GM21786 (cell line): ENCODE measurements around the gene LALBA.
"Not testable (repeated sequence)": the region's sequence is repeated elsewhere in the genome, so short reads cannot be mapped to it uniquely, and the experiment has no call there.

Source experiments
- ATAC-seq: cut with Tn5 transposase; IDR thresholded peaks from one replicate; pipeline ENCODE4 v1.9.1; 2021; ENCODE audit not compliant: unreplicated experiment

Gene LALBA

DNA sequence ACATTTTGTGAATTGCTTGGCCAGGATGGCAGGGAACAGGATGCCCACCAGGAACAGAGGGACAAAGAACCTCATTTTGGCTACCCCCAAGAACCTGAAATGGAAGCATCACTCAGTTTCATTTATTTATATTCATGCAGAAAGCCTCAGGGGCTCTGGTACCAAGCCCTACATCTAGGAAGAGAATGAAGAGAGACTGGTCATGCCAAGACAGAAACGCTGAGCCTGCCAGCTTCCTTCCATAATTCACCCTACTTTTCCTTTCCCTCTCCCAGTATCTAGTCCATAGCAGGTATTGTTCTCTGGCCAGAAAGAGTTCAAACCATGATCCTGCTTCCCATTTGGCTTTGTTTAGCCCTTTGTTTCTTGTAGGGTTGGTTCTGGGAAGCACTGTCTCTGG lies at the start of gene LALBA:
Gene LALBA (minus strand): TSS at position 101 of the 400 bp plus-strand sequence. CDS start 26 bp downstream, at position 75.
- ATAC-seq = no peak

DNA sequence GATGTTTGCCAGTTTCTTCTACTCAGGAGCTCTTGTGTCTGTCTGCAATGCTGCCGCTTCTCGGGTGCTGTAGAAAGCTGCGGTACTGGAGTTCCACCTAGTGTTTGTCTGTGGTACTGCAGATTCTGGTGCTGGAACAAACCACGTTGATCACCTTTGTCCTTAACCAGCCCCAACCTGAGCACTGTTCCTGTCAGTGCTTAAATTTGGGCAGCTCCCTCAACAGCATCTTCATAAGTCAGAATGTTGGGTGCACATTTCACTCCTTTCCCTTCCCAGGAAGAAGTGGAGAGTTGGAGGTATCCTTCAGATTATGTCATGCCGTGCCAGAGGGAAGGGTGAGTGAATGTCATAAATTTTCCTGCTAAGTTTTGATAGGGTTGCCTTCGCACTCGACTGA lies 48.7 kb upstream of the LALBA start:
- no peak for ATAC-seq

DNA sequence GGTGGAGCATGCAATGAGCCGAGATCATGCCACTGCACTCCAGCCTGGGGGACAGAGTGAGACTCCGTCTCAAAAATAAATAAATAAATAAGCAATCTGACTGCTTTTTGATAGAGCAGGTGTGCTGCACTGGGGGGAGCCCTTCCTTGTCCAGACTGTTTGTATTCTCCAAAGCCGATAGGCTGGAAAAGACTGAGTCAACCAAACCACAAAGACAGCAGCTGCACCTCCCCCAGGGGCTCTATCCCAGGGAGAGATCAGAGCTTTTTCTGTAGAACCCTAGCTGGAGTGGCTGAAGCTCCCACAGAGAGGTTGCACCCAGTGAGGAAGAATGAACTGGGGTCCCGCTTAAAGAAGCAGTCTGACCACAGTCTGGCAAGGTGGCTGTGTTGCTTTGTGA lies 45.8 kb upstream of the LALBA start:
- ATAC-seq = no peak

DNA sequence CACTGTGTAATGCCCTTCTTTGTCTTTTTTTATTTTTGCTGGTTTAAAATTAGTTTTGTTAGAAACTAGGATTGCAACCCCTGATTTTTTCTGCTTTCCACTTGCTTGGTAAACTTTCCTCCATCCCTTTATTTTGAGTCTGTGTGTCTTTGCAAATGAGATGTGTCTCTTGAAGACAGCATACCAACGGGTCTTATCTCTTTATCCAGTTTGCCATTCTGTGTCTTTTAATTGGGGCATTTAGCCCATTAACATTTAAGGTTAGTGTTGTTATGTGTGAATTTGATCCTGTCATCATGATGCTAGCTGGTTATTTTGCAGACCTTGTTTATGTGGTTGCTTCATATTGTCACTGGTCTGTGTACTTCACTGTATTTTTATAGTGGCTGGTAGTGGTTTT lies 43.5 kb upstream of the LALBA start:
- ATAC-seq = no peak

DNA sequence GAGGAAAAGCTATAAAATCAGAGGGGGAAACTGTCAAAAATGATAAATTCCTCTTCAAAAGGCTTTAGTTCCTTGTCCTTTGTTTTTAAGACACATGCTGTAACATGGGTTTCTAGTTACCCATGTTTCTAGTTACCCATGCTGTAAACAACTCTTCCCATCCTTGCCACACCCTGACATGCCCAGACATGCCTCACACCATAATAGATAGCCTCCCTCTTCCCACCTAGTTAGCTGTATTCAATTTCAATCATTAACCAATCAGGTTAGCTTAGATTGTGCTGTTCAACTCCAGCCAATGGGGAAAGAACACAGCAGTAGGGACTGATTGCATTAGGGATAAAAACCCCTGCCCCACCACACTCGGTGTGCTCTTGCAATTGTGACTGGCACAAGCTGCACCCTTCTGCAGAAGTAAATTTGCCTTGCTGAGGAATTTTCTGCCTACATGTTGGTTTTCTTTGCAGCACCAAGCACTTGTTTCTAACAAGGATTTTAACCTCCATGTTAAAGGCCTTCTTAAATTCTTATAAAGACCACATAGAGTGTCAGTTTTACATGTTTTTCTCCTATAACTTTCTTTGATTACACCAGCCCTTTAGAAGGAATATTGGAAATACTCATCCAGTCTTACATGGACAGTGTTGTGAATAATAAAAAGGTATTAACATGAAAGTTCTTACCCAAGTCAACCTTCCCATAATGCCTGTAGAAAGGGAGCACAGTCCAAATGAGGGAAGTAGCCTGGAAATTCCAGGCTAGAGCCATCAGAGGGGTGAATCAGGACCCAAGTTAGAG lies 32.5 kb upstream of the LALBA start:
- no peak for ATAC-seq

DNA sequence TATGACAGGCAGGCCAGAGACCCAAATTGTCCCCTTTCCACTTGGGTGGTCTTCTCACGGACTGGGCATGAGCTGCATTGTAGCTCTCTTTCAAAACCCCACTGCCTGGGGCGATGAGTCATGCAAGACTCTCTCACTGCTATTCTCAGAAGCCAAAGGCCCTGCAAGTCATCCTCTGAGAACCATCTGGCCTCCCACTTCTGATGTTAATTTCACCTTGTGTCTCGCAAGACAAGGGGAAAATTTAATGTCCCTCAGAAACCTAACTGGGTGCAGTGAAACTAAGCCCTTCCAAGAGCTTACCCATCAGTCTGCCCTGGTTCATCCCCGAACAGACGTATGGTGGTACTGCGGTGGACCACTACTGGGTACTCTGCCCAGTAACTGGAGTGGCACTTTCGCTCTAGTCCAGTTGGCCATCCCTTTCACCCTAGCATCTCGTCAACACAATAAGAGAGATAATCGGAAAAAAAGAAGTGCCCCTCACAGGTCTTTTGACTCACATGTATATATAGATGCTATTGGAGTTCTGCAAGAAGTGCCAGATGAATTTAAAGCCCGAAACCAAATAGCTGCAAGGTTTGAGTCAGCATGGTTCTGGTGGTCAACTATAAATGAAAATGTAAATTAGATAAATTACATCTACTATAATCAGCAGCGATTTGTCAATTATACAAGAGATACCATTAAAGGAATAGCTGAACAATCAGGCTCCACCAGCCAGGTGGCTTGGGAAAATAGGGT lies 31.3 kb upstream of the LALBA start:
- ATAC-seq = peak; percentile 86

DNA sequence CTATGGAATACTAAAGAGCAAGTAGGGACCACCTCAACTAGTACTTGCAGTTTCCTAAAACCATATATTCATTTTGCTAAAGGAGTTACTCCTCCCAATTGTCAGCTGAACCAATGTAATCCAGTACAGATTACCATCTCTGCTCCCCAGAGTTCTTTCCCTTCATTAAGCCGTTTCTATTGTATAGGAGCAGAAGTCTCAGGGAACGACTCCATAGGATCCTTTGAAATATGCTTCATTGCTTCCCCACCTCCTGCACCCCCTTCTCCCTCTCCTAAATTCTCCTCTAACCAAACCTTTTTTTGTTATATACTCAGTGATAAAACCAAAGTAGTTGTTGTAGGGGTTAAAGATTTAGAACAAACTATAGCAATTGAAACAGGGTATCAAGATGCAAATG lies 30.7 kb upstream of the LALBA start:
- no peak for ATAC-seq

DNA sequence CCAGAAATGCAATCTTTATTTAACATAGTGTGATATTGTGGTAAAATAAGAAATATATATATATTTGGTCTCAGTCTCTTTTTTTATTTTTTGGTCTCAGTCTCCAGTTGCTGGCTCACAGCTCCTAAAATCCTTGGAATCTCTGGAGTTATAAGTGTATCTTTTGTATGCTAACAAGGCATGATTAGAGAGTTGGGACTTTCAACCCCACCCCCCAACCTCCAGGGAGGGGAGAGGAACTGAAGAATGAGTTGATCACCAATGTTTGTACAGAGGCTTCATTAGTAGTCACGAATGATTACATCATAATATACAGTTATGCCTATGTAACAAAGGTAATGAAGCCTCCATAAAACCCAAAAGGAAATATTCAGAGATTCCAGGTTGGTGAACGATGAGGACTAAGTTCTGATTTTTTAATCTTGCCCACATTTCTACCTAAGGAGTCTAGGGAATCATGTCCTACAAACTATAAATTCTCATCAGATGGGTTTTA lies 22.8 kb upstream of the LALBA start:
- ATAC-seq = no peak

DNA sequence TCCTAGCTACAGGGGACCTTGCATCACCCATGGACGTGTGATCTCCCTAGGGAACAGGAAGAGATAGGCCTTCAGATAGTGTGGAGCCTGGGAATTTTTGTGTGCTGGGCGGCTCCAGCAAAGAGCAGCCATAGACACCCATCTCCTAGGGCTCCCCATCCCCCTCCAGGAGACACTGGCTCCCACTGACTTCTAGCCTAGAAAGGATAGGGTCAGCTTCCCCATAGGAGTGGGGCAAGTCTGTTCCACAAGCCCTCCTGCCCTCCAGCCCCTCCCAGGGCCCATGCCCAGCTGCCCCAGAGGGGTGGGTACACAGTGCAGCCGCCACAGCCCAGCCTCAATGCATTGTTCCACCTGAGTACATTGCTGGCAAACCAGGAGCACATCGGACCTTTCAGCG lies 16.5 kb upstream of the LALBA start:
- no peak for ATAC-seq

DNA sequence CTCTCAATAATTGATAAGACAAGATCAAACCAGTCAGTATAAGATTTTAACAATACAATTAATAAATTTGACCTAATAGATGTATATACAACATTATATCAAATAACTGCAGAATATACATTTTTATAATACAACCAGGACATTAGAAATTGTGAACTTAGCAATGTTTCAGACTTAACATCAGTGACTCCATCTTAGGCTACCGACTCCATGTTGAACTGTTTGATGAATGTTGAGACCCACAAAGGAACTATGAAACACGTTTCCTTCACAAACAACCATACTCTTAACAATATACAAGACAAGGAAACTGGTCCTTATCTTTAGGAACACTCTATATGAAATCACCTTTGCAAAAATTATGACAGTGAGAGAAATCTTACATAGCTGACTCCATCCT lies 13.9 kb upstream of the LALBA start:
- no peak for ATAC-seq

DNA sequence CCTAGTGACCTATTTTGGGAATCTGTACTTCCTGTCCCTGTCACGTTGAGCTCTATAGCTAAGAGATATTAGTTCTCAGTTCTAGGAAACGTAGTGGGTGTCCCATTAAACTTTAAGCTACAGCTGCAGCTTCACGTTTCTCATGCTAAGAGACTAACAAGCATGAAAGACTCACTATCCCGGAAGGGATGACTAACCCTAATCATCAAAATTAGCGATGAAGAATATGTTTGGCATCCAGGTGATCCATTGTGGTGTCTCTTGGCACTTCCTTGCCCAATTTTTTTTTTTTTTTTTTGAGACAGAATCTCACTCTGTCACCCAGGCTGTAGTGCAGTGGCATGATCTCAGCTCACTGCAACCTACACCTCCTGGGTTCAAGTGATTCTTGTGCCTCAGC lies 11.0 kb upstream of the LALBA start:
- ATAC-seq = no peak

DNA sequence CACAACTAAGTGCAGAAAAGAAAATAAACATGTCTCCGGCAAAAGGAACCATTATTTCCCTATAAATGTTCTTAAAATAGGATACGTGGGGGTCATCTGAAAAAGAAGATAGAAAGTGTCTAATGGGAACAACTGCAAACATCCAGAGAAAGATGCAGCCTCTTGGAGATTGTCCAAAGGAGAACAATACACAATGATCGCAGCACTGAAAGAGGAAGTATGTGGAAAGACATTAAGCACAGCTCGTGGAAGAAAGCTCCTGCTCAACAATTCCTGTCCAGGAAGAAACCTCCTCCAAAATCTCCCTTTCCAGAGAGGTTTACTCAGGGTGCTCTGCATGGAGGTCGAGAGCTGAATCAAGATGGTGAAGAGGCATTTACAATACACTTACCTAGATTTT lies 2.5 kb upstream of the LALBA start:
- no peak for ATAC-seq

DNA sequence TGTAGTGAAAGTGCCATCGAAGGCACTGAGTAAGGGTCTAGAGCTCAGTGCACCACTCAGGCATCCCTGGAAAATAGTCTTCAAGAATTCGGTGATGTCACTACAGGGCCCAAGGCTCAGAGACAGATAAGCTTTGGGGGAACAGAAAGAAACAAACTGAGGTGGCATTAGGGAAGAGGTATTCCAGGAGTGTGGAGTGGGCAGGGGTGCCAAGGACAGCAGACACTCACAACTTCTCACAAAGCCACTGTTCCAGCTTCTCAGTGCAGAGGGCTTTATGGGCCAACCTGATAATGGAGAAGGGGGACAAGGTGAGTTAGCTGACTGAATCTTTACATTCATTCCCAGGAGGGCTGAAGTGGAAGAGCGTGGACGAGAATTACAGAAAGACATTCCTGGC lies 2.1 kb downstream of the LALBA start:
- no peak for ATAC-seq

DNA sequence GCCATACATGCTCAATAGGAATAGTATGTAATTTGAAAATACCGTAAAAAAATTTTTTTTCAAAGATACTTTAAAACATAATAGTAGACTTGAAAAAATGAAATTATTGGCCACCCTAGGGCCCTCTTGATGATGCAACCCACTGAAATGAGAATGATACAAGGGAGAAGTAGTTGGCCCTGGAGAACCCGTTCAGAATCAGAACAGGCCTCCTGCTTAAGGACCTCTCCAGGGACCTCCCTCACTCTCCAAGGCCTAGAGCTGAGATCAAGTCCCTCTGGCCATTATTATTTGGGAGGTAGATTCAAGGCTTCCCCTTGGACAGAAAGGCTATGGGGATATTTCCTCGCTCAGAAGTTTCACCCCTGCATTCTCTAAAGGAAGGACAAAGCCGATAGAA lies 11.9 kb downstream of the LALBA start:
- no peak for ATAC-seq

DNA sequence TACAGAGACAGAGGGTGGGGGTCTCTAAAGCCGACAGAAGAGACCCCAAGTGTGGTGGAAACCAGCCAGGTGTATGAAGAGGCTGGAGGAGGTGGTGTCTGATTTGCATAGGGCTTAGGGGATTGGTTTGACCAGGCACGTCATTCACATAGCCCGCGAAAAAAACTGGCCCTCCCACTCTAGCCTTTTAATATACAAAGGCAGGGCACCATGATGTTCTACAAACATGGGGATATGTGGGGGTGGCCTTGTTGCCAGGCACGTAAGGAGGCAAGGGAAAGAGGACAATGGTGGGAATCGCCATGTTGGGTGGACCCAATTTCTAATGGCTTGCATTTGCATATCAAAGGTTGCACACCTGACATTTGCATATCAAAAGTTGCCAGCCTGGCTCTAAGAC lies 13.2 kb downstream of the LALBA start:
- no peak for ATAC-seq

DNA sequence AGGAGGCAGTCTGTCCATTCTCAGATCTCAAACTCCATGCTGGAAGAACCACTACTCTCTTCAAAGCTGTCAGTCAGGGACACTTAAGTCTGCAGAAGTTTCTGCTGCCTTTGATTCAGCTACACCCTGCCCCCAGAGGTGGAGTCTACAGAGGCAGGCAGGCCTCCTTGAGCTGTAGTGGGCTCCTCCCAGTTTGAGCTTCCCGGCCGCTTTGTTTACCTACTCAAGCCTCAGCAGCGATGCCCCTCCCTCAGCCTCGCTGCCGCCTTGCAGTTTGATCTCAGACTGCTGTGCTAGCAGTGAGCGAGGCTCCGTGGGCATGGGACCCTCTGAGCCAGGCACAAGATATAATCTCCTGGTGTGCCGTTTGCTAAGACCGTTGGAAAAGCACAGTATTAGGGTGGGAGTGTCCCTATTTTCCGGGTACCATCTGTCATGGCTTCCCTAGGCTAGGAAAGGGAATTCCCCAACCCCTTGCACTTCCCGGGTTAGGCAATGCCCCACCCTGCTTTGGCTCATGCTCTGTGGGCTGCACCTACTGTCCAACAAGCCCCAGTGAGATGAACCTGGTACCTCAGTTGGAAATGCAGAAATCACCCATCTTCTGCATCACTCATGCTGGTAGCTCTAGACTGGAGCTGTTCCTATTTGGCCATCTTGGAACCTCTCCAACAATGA lies 16.0 kb downstream of the LALBA start:
- not testable (repeated sequence) for ATAC-seq

DNA sequence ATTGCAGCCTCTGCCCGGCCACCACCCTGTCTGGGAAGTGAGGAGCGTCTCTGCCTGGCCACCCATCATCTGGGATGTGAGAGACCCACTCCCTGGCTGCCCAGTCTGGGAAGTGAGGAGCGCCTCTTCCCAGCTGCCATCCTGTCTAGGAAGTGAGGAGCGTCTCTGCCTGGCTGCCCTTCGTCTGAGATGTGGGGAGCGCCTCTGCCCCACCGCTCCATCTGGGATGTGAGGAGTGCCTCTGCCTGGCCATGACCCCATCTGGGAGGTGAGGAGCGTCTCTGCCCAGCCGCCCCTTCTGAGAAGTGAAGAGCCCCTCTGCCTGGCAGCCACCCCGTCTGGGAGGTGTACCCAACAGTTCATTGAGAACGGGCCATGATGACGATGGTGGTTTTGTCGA lies 18.2 kb downstream of the LALBA start:
- ATAC-seq = not testable (repeated sequence)

DNA sequence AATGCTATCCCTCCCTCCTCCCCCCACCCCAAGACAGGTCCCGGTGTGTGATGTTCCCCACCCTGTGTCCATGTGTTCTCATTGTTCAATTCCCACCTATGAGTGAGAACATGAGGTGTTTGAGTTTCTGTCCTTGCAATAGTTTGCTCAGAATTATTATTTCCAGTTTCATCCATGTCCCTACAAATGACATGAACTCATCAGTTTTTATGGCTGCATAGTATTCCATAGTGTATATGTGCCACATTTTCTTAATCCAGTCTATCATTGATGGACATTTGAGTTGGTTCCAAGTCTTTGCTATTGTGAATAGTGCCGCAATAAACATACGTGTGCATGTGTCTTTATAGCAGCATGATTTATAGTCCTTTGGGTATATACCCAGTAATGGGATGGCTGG lies 22.8 kb downstream of the LALBA start:
- not testable (repeated sequence) for ATAC-seq

DNA sequence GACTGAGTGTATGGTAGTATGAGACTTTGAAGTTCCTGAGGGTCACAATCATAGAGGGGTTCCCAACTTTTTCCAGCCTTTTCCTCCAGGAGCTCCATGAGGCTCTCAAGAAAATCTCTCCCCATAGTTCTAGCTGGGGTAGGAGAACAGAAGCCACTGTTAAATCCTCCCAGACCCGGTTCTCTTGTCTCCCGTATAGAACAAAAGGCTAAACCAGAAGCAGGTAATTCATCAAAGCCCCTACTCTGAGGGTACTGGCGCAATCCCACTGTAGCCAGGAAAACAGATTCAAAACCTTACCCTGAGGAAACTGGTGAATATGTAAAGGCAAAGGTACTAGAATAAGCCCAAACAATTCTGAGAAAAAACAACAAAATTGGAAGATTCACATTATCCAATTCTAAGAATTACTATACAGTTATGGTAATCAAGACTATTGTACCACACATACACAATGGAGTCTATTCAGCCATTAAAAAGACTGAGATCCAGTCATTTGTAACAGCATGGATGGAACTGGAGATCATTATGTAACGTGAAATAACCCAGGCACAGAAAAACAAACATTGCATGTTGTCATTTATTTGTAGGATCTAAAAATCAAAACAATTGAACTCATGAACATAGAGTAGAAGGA lies 23.9 kb downstream of the LALBA start:
- ATAC-seq = no peak

DNA sequence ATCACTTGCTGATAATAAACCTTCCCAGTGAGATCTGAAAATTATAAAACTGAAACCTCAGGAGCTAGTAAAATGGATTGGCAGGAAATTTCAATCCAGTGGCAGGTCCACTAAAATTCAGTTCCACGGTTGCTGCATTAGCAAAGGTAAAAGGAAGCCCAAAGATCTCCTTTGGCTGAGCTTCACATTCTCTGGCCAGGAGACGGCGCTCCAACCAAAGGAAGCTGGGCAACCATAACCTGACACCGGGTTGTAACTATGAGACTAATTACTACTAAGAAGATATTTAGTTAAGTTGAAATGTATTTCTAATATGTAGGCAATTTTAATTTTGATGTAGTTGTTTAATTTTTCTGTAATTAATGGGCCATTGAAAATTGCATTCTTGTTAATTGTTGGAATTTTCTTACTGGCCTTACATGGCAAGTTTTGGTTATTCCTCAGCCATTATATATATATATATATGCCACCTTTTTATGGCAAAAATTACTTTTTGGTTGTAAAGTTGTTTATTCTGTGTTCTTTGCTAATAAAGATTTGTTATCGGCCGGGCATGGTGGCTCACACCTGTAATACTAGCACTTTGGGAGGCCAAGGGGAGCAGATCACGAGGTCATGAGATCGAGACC lies 27.4 kb downstream of the LALBA start:
- ATAC-seq = no peak

DNA sequence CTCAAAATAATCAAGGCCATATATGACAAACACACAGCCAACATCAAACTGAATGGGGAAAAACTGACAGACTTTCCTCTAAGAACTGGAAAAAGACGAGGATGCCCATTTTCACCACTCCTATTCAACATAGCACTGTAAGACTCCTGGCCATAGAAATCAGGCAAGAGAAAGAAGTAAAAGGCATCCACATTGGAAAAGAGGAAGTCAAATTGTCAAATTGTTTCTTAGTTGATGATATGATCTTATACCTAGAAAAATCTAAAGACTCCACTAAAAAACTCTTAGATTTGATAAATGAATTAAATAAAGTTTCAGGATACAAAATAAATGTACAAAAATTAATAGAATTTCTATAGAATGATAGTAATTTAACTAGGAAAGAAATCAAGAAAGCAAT lies 33.2 kb downstream of the LALBA start:
- no peak for ATAC-seq
